GM10266 (cell line): Measurements from ENCODE around the gene KCTD13.
"Not testable (repeated sequence)": the region's sequence is repeated elsewhere in the genome, so short reads cannot be mapped to it uniquely, and the experiment has no call there.

ENCODE experiments used
- DNase-seq: peaks from one replicate; pipeline ENCODE4 v3.0.0; 2012; ENCODE audit errors: extremely low spot score
- CTCF ChIP-seq: IDR thresholded peaks from 2 replicates; pipeline ENCODE4 v1.5.1; 2012; ENCODE audit warnings: mild to moderate bottlenecking, low read depth; ENCODE audit not compliant: control insufficient read depth, insufficient read depth; ENCODE audit errors: missing control alignments

The KCTD13 gene

GRCh38 chr16:29910819-29911675 is 15.0 kb downstream of the KCTD13 start:
- no peak for DNase-seq
- no peak for TF ChIP-seq CTCF

- DNase-seq, result not testable (repeated sequence)
These were observed 16.2 kb downstream of the KCTD13 start for GRCh38 chr16:29909851-29910250.

DNA sequence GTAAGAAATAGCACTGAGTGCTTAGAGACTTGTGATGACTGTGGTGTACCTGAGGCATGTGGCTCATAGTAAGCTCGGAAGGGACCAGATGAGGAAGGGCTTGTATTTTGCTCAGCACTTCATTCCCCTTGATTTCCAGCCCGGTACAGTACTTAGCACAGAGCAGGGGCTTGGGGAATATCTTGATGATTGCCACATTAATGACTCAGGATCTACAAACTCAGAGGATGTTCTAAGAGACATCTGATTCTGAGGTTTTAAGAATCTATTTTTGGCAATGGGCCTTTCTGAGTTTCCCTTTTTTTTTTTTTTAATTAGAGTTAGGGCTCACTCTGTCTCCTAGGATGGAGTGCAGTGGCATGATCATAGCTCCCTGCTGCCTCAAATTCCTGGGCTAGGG is 16.6 kb downstream of the KCTD13 start:
- TF ChIP-seq CTCF, result no peak
- no peak for DNase-seq

- no peak for DNase-seq
- no peak for TF ChIP-seq CTCF
These were observed 17.3 kb downstream of the KCTD13 start for GRCh38 chr16:29908719-29909220.

- TF ChIP-seq CTCF, result no peak
- DNase-seq, result no peak
These were observed 18.1 kb downstream of the KCTD13 start for GRCh38 chr16:29907973-29908372.

GRCh38 chr16:29906520-29907244 is 19.3 kb downstream of the KCTD13 start:
- DNase-seq, result no peak
- TF ChIP-seq CTCF, result no peak

GRCh38 chr16:29905668-29906067 is 20.4 kb downstream of the KCTD13 start:
- no peak for TF ChIP-seq CTCF
- no peak for DNase-seq
